ENCODE results near the gene PCBD2.

GRCh38 chr5:134932508-134932907 lies 27.6 kb downstream of the PCBD2 start:
- TF ChIP-seq EZH2 (IDR thresholded peaks at IDR 0.05; ENCODE audit: borderline replicate concordance, low read length), result no peak
- TF ChIP-seq, protein P1, sequence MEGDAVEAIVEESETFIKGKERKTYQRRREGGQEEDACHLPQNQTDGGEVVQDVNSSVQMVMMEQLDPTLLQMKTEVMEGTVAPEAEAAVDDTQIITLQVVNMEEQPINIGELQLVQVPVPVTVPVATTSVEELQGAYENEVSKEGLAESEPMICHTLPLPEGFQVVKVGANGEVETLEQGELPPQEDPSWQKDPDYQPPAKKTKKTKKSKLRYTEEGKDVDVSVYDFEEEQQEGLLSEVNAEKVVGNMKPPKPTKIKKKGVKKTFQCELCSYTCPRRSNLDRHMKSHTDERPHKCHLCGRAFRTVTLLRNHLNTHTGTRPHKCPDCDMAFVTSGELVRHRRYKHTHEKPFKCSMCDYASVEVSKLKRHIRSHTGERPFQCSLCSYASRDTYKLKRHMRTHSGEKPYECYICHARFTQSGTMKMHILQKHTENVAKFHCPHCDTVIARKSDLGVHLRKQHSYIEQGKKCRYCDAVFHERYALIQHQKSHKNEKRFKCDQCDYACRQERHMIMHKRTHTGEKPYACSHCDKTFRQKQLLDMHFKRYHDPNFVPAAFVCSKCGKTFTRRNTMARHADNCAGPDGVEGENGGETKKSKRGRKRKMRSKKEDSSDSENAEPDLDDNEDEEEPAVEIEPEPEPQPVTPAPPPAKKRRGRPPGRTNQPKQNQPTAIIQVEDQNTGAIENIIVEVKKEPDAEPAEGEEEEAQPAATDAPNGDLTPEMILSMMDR (IDR thresholded peaks at IDR 0.05; ENCODE audit: low read length), result no peak
